Neutrophil (primary cell): ENCODE data around the gene HAPLN3.

ENCODE experiments used
- H3K27ac ChIP-seq: fragments of 200-600 bp; sonication (generic); 2 replicates; pipeline ENCODE4 v1.5.1; 2016; ENCODE audit warnings: mild to moderate bottlenecking, moderate library complexity
- H3K27me3 ChIP-seq: fragments of 200-600 bp; sonication (generic); 2 replicates; pipeline ENCODE4 v1.6.0; 2016; ENCODE audit warnings: mild to moderate bottlenecking
- H3K36me3 ChIP-seq: fragments of 200-600 bp; sonication (generic); 2 replicates; pipeline ENCODE4 v1.5.1; 2017
- H3K4me1 ChIP-seq, 2 experiments: fragments of 200-600 bp in 1 of 2; sonication (generic) in 1 of 2; 1 replicate in 1 of 2; 2 replicates in 1 of 2; pipeline versions ENCODE4 v1.5.1 to v1.6.1; 2013 to 2016; ENCODE audit warnings: low read depth in 1 of 2, low read length in 1 of 2, mild to moderate bottlenecking in 1 of 2, moderate library complexity in 1 of 2; ENCODE audit not compliant: control insufficient read depth in 1 of 2, insufficient read depth in 1 of 2
- H3K4me3 ChIP-seq, 2 experiments: fragments of 200-600 bp in 1 of 2; sonication (generic) in 1 of 2; 1 replicate in 1 of 2; 2 replicates in 1 of 2; pipeline ENCODE4 v1.5.1; 2013 to 2016; ENCODE audit warnings: low read depth in 1 of 2, low read length in 1 of 2, mild to moderate bottlenecking in 1 of 2, moderate library complexity in 1 of 2
- H3K9me3 ChIP-seq: fragments of 200-600 bp; sonication (generic); 2 replicates; pipeline ENCODE4 v1.5.1; 2016
- TF ChIP-seq, protein P1 (sequence below): fragments of 200-600 bp; sonication (generic); IDR thresholded peaks from 2 replicates; pipeline ENCODE4 v1.5.1; 2016; ENCODE audit warnings: antibody characterized with exemption

Gene HAPLN3

DNA sequence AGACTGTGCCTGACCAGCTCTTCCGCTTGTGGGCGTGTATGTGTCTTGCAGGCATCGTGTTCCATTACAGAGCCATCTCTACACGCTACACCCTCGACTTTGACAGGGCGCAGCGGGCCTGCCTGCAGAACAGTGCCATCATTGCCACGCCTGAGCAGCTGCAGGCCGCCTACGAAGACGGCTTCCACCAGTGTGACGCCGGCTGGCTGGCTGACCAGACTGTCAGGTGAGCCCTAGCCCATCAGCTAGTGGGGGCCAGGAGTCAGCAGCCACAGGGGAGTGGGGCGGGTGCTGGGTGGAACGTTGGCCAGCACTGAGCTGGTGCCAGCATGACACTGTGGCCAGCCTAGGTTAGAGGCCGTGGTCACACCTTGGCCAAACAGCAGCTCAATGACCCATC, 55.4 kb downstream of the HAPLN3 start:
- Histone ChIP-seq H3K36me3 (no peaks in the 10 kb centered on the region), H3K4me3 (no peak overlapping the region), H3K4me1 (no peaks in the 10 kb centered on the region), H3K27me3 (peaks cover 3% of the 10 kb centered on the region), H3K27ac (no peak overlapping the region), H3K9me3 (no peaks in the 10 kb centered on the region)
- TF ChIP-seq, protein P1, sequence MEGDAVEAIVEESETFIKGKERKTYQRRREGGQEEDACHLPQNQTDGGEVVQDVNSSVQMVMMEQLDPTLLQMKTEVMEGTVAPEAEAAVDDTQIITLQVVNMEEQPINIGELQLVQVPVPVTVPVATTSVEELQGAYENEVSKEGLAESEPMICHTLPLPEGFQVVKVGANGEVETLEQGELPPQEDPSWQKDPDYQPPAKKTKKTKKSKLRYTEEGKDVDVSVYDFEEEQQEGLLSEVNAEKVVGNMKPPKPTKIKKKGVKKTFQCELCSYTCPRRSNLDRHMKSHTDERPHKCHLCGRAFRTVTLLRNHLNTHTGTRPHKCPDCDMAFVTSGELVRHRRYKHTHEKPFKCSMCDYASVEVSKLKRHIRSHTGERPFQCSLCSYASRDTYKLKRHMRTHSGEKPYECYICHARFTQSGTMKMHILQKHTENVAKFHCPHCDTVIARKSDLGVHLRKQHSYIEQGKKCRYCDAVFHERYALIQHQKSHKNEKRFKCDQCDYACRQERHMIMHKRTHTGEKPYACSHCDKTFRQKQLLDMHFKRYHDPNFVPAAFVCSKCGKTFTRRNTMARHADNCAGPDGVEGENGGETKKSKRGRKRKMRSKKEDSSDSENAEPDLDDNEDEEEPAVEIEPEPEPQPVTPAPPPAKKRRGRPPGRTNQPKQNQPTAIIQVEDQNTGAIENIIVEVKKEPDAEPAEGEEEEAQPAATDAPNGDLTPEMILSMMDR, result no peak

DNA sequence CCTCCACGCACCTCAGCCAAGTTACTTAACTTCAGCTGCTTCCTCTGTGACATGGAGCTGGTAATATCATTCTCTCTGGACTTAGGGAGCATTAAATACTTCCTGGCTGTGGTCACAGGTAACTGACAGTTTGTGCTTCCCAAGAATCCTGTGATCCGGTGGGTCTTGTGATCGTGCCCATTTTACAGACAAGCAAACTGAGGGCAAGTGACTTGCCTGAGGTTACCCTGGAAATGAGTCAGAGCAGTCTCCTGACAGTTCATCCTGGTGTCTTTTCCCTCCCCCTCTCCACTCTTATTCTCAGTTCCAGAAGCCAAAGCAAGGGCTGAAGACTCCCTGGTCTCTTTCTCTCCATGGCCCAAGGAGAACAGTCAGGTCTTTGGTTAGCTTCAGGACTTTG, 56.2 kb downstream of the HAPLN3 start:
- TF ChIP-seq, protein P1, result no peak

DNA sequence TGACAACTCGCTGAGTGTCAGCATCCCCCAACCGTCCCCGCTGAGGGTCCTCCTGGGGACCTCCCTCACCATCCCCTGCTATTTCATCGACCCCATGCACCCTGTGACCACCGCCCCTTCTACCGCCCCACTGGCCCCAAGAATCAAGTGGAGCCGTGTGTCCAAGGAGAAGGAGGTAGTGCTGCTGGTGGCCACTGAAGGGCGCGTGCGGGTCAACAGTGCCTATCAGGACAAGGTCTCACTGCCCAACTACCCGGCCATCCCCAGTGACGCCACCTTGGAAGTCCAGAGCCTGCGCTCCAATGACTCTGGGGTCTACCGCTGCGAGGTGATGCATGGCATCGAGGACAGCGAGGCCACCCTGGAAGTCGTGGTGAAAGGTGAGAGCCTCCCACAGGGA, 56.7 kb downstream of the HAPLN3 start:
- Histone ChIP-seq H3K36me3 (no peaks in the 10 kb centered on the region), H3K27ac (no peak overlapping the region), H3K9me3 (no peaks in the 10 kb centered on the region), H3K27me3 (peaks cover 3% of the 10 kb centered on the region), H3K4me3 (no peak overlapping the region), H3K4me1 (no peaks in the 10 kb centered on the region)
- TF ChIP-seq, protein P1, result no peak

More for the DNA sequence above, 56.2 kb downstream of the HAPLN3 start:
- Histone ChIP-seq H3K36me3 (no peaks in the 10 kb centered on the region), H3K27ac (no peak overlapping the region), H3K4me1 (no peaks in the 10 kb centered on the region), H3K4me3 (no peak overlapping the region), H3K27me3 (peaks cover 3% of the 10 kb centered on the region), H3K9me3 (no peaks in the 10 kb centered on the region)

DNA sequence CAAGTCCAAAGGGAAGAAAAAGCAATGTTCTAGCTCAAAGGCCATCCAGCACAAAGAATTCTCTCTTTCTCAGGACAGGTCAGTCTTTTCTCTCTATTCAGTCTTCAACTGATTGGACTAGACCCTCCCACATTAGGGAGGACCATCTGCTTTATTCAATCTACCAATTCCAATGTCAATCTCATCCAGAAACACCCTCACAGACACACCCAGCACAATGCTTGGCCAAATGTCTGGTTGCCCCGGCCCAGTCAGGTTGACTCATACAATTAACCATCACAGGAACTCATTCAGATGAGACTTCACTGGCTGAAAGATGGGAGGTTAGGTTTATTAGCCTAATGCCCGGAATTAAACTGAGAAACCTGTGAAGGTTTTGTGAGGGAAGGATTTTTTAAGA, 59.7 kb downstream of the HAPLN3 start:
- Histone ChIP-seq H3K36me3 (no peaks in the 10 kb centered on the region), H3K4me1 (no peaks in the 10 kb centered on the region), H3K4me3 (no peak overlapping the region), H3K9me3 (no peaks in the 10 kb centered on the region), H3K27ac (no peak overlapping the region), H3K27me3 (peaks cover 3% of the 10 kb centered on the region)
- TF ChIP-seq, protein P1, result no peak

DNA sequence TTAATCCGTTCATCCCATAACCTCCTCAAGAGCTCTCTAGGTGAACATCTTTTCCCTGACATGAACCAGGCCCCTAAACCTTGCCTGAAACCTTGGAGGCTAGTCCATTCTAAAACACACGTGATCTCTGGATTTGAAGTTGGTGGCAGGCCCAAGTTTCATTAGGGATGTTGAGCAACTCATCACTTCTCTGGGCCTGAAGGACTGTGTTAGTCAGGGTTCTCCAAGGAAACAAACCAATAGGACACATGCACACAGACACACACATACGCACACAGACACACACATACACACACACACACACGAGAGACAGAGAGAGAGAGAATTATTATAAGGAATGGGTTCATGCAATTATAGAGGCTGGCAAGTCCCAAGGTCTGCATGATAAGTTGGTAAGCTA, 60.2 kb downstream of the HAPLN3 start:
- no peak overlapping the region for H3K27ac ChIP-seq
- TF ChIP-seq, protein P1, result no peak
- no peaks in the 10 kb centered on the region for H3K36me3 ChIP-seq
- H3K4me3 ChIP-seq, result no peak overlapping the region
- no peaks in the 10 kb centered on the region for H3K4me1 ChIP-seq
- no peaks in the 10 kb centered on the region for H3K9me3 ChIP-seq
- H3K27me3 ChIP-seq, result peaks cover 3% of the 10 kb centered on the region
